ENCODE results near the gene WASHC1.
"Not testable (repeated sequence)": the region's sequence is repeated elsewhere in the genome, so short reads cannot be mapped to it uniquely, and the experiment has no call there.

GRCh38 chr9:44416-44815 is 15.2 kb upstream of the WASHC1 start:
- TF ChIP-seq POLR2AphosphoS5, CTCF, POLR2A, EP300 (IDR thresholded peaks at IDR 0.05): not testable (repeated sequence)

Data from gastroesophageal sphincter (tissue), 3 donors.